Liver (tissue), 3 donors: ENCODE data around the gene SELENOM.

Experiments used
- CTCF ChIP-seq: fragments of 150-350 bp; IDR thresholded peaks from 2 replicates; pipeline ENCODE4 v1.5.1; 2017; ENCODE audit warnings: improper control_type of control experiment, low read depth, low read length; ENCODE audit not compliant: missing input control
- EGR1 ChIP-seq, 2 donors: IDR thresholded peaks; 2 replicates each; pipeline ENCODE4 v1.6.1; 2016 to 2018; ENCODE audit warnings: antibody characterized with exemption in 2 of 2, low read depth in 2 of 2
- JUND ChIP-seq, 2 donors: IDR thresholded peaks; 2 replicates each; pipeline ENCODE4 v1.6.1; 2016; ENCODE audit warnings: antibody characterized with exemption in 2 of 2
- RAD21 ChIP-seq, 2 donors: IDR thresholded peaks; 2 replicates each; pipeline ENCODE4 v1.6.1; 2016; ENCODE audit warnings: antibody characterized with exemption in 2 of 2, mild to moderate bottlenecking in 2 of 2
- REST ChIP-seq: IDR thresholded peaks from 2 replicates; pipeline ENCODE4 v1.6.1; 2016; ENCODE audit warnings: antibody characterized with exemption, mild to moderate bottlenecking
- YY1 ChIP-seq: IDR thresholded peaks from 2 replicates; pipeline ENCODE4 v1.6.1; 2016; ENCODE audit warnings: antibody characterized with exemption, mild to moderate bottlenecking
- TF ChIP-seq, protein P1 (sequence below): IDR thresholded peaks from 2 replicates; pipeline ENCODE4 v1.6.1; 2016; ENCODE audit warnings: antibody characterized with exemption
- TF ChIP-seq, protein P2 (sequence below): IDR thresholded peaks from 2 replicates; pipeline ENCODE4 v1.6.1; 2016; ENCODE audit warnings: antibody characterized with exemption
- donor health status: healthy.
- donor health status: healthy.

- TF ChIP-seq CTCF (no peak), RAD21 (IDR thresholded peaks at IDR 0.05) (no peak), REST (no peak), JUND (IDR thresholded peaks at IDR 0.05) (no peak), YY1 (no peak), EGR1 (IDR thresholded peaks at IDR 0.05; ENCODE audit: low read depth in 2 of 2) (no peak)
- TF ChIP-seq, protein P1, sequence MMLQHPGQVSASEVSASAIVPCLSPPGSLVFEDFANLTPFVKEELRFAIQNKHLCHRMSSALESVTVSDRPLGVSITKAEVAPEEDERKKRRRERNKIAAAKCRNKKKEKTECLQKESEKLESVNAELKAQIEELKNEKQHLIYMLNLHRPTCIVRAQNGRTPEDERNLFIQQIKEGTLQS = no peak
- TF ChIP-seq, protein P2, sequence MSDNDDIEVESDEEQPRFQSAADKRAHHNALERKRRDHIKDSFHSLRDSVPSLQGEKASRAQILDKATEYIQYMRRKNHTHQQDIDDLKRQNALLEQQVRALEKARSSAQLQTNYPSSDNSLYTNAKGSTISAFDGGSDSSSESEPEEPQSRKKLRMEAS = no peak
Measured at GRCh38 chr22:31083377-31083768, 24.0 kb downstream of the SELENOM start.
